ENCODE measurements around the gene ANKRD17. TPM values are rescaled to one million over a fixed set of nuclear protein-coding genes. Genes with fewer than 3 reads are reported as not detected.
A peak's percentile ranks its signal among the peaks of the same experiment; 100 is the strongest.

Gene ANKRD17
- total and polyA plus RNA-seq, 2 donors (not counting 3 experiments of a cell fraction or from before 2014, with no cell fraction given) = 33.3 to 64.4 TPM

GRCh38 chr4:73142995-73143547 is 115.5 kb downstream of the ANKRD17 start:
- POLR2A ChIA-PET = no interaction called here
- Histone ChIP-seq H3K9me3 (replicated peaks; ENCODE audit: control insufficient read depth, insufficient read depth, low read length) (no peaks in the 10 kb centered on the region), H3K36me3 (ENCODE audit: control insufficient read depth in 2 of 2, extremely low read depth in 1 of 2, insufficient read depth in 2 of 2, low read length in 2 of 2) (peaks cover 10 to 49% of the 10 kb centered on the region in 2 experiments), H3K4me3 (replicated peaks in 1 of 3; ENCODE audit: insufficient read depth in 1 of 3, low read depth in 1 of 3, low read length in 3 of 3) (no peak overlapping the region), H3K4me1 (ENCODE audit: control insufficient read depth, extremely low read depth, insufficient read depth, low read length) (no peaks in the 10 kb centered on the region), H3K79me2 (ENCODE audit: control insufficient read depth, insufficient read depth, low read length) (peaks cover 9% of the 10 kb centered on the region), H4K20me1 (replicated peaks; ENCODE audit: control insufficient read depth, extremely low read depth, insufficient read depth, low read length) (no peaks in the 10 kb centered on the region), H3K27me3 (ENCODE audit: control insufficient read depth in 2 of 2, insufficient read depth in 2 of 2, low read length in 2 of 2) (no peaks in the 10 kb centered on the region), H3K27ac (ENCODE audit: insufficient read depth, low read depth, low read length) (no peak overlapping the region), H2AFZ (ENCODE audit: low read depth, low read length) (no peak overlapping the region), H3K9ac (replicated peaks; ENCODE audit: extremely low read depth, insufficient read depth, low read length) (no peak overlapping the region), H3K9me1 (replicated peaks; ENCODE audit: control insufficient read depth, extremely low read depth, insufficient read depth, low read length) (no peaks in the 10 kb centered on the region), H3K4me2 (ENCODE audit: insufficient read depth, low read length) (no peak overlapping the region)
- dilution Hi-C loops (cut with MboI; ENCODE audit: extremely low pct_ligation_motif_present, low sequenced_read_pairs) = no loop called here
- CTCF ChIA-PET = interaction anchor here (1.0 to 1.8 kb wide), 5 partner anchors 25 to 114 kb away, joined by 3 to 9 read pairs (median 3); no protein-coding TSS in a partner anchor
- BruUV-seq (replicated peaks) = no TSS peak
- DNase-seq (ENCODE audit: low read depth, low spot score) (peak; percentile 8), FAIRE-seq (no peak)
- TF ChIP-seq CTCF (IDR thresholded peaks at IDR 0.05; ENCODE audit: extremely low read depth in 1 of 2, insufficient read depth in 1 of 2, low read depth in 1 of 2, low read length in 2 of 2) (peak in 1 of 2 donors; percentile 11), EZH2 (IDR thresholded peaks at IDR 0.05; ENCODE audit: borderline replicate concordance, low read depth, low read length, severe bottlenecking) (no peak)
- intact Hi-C loops (cut with micrococcal nuclease) = loop anchor here (2.0 kb wide), 1 partner anchor 114 kb away; no protein-coding TSS in a partner anchor

- no peak for DNase-seq (ENCODE audit: low read depth, low spot score)
- no peaks in the 10 kb centered on the region for H3K9me3 ChIP-seq (replicated peaks; ENCODE audit: control insufficient read depth, insufficient read depth, low read length)
- H3K36me3 ChIP-seq (ENCODE audit: control insufficient read depth in 2 of 2, extremely low read depth in 1 of 2, insufficient read depth in 2 of 2, low read length in 2 of 2) = peaks cover 11 to 51% of the 10 kb centered on the region in 2 experiments
- H3K4me2 ChIP-seq (ENCODE audit: insufficient read depth, low read length) = no peak overlapping the region
- no peaks in the 10 kb centered on the region for H4K20me1 ChIP-seq (replicated peaks; ENCODE audit: control insufficient read depth, extremely low read depth, insufficient read depth, low read length)
- H3K27ac ChIP-seq (ENCODE audit: insufficient read depth, low read depth, low read length) = no peak overlapping the region
- no peak overlapping the region for H3K9ac ChIP-seq (replicated peaks; ENCODE audit: extremely low read depth, insufficient read depth, low read length)
- ChIA-PET CTCF (interaction anchor here (1.0 to 2.8 kb wide), 4 partner anchors 11 to 119 kb away, joined by 3 to 12 read pairs (median 7); partner anchors contain the start of gene ANKRD17), POLR2A (no interaction called here)
- dilution Hi-C loops (cut with MboI; ENCODE audit: extremely low pct_ligation_motif_present, low sequenced_read_pairs) (no loop called here), intact Hi-C loops (cut with micrococcal nuclease) (no loop called here)
- H3K79me2 ChIP-seq (ENCODE audit: control insufficient read depth, insufficient read depth, low read length) = peaks cover 17% of the 10 kb centered on the region
- no peaks in the 10 kb centered on the region for H3K27me3 ChIP-seq (ENCODE audit: control insufficient read depth in 2 of 2, insufficient read depth in 2 of 2, low read length in 2 of 2)
- no peaks in the 10 kb centered on the region for H3K4me1 ChIP-seq (ENCODE audit: control insufficient read depth, extremely low read depth, insufficient read depth, low read length)
- H3K4me3 ChIP-seq (replicated peaks in 1 of 3; ENCODE audit: insufficient read depth in 1 of 3, low read depth in 1 of 3, low read length in 3 of 3) = no peak overlapping the region
- no peak for FAIRE-seq
- no peak for TF ChIP-seq CTCF (IDR thresholded peaks at IDR 0.05; ENCODE audit: extremely low read depth in 1 of 2, insufficient read depth in 1 of 2, low read depth in 1 of 2, low read length in 2 of 2)
- no TSS peak for BruUV-seq (replicated peaks)
- no peaks in the 10 kb centered on the region for H3K9me1 ChIP-seq (replicated peaks; ENCODE audit: control insufficient read depth, extremely low read depth, insufficient read depth, low read length)
- no peak overlapping the region for H2AFZ ChIP-seq (ENCODE audit: low read depth, low read length)
Measured at GRCh38 chr4:73139991-73140390, 118.6 kb downstream of the ANKRD17 start.
